Measurements from ENCODE around the gene MRPL58.
"Not testable (repeated sequence)": the region's sequence is repeated elsewhere in the genome, so short reads cannot be mapped to it uniquely, and the experiment has no call there.

The MRPL58 gene

DNA sequence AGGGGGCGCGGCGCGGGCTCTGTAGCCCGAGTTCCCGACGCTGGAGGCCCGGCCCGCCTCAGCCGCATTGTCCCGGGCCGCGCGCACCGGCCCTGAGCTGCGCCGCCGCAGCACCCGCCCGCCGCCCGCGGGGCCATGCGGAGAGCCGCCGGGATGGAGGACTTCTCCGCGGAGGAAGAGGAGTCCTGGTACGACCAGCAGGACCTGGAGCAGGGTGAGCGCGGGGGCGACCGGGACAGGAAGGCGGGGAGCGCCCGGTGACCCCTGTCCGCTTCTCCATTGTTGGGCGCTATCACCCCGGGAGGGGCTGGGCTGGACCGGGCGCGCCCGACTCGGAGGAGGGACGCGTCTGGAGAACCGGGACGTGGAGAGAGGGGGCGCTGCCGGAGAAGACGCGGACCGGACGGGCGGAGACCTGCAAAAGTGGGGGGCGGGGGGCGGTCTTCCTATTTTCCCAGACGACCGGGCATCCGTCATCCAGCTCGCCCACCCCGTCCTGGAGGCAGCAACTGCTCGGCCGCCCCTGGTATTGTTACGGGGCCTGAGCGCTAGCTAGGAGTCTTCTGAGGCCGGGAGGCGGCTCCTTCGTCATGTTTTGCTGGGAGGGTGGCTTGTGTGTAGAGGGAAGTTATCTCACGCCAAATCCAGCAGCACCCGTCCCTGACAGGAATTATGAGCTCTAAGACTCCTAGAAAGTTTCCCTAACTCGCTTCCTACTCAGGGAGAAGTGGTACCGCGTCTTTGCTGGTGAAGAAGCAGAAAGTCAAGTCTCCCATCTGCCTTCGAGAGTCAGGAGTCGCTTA lies 24.4 kb upstream of the MRPL58 start:
- DNase-seq: peak; percentile 44

GRCh38 chr17:74990581-74991105 lies 21.8 kb upstream of the MRPL58 start:
- DNase-seq: no peak

- DNase-seq: no peak
Observed at GRCh38 chr17:74992223-74992622, 20.2 kb upstream of the MRPL58 start.

DNA sequence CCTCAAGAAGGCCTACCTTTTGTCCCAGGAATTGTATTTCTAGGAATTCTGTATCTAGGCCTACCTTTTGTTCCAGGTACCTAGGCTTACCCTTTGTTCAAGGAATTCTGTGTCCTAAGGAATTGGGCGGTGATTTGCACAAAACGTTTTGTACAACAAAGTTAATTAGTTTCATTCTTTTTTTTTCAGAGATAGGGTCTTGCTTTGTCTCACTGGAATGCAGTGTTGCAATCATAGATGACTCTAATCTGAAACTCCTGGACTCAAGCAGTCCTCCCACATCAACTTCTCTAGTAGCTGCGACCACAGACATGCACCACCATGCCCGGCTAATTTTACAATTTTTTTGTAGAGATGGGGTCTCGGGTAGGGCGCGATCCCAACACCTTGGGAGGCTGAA lies 18.0 kb upstream of the MRPL58 start:
- DNase-seq: no peak

DNA sequence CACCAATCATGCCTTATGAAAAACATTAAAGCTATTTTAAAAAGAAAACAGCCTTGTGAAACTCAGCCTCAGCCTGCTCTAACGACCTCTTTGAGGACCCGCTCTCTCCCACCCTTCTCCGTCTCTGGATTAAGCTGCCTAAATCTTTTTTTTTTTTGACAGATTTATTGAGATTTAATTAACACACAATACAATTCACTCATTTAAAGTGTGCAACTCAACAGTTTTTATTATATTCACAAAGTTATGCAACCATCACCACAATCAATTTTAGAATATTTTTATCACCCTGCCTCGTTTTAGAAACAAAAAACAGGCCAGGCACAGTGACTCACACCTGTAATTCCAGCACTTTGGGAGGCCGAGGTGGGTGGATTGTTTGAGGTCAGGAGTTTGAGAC lies 16.6 kb upstream of the MRPL58 start:
- DNase-seq: no peak

DNA sequence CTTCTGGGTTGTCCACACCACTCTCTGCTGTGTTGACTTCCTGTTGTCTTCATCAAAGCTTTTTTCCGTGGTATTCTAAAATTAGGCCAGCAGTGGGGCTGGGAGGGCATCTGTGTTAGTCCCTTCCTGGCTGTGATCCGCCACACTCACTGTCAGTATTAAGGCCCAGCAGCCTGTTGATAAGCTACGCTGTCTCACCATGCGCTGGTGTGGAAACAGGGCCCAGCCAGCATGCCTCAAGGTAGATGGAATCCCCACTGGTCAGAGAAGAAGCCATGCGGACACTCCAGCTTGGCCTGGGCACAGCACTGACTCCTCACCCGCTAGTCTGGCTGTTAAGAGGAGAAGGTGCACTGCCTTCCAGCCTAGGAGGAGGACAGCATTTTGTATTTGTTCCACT lies 13.7 kb upstream of the MRPL58 start:
- no peak for DNase-seq

- DNase-seq: no peak
Observed at GRCh38 chr17:74999523-74999922, 12.9 kb upstream of the MRPL58 start.

DNA sequence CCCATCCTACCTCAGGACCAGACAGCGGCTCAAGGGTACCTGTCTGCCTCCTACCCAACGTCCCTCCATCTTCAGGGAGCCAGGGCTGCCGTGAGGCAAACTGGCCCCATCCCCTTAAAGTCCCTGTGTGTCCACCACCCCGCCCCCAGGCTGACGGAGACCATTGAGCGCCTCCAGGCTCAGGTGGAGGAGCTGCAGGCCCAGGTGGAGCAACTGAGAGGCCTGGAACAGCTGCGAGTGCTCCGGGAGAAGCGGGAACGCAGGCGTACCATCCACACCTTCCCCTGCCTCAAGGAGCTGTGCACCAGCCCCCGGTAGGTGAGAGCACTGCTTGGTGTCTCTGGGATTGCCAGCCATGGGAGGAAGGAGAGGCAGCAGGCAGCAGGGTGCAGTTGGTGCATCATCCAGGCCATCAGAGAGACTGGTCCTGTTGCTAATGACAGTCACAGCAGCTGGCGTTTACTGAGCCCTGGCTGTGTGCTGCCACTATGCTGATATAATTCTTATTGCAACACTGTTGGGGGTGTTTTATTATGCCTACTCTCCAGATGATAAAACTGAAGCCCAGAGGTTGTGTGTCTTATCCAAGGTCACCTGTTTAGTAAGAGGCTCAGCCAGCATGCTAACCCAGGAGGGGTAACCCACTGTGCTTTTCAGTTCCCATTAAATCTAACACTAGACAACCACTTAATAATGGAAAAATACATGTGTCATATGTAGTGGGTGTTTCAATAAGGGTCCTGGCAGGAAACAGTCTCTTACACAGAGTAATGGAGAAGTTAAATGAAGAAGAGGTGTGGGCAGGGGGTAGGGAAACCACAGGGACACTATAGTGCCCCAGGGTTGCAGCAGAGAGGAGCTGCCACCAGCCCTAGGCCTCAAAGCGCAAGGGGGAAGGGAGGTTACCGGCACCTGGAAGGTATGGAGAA lies 10.3 kb upstream of the MRPL58 start:
- DNase-seq: no peak

GRCh38 chr17:75003070-75003956 lies 9.2 kb upstream of the MRPL58 start:
- DNase-seq: no peak

DNA sequence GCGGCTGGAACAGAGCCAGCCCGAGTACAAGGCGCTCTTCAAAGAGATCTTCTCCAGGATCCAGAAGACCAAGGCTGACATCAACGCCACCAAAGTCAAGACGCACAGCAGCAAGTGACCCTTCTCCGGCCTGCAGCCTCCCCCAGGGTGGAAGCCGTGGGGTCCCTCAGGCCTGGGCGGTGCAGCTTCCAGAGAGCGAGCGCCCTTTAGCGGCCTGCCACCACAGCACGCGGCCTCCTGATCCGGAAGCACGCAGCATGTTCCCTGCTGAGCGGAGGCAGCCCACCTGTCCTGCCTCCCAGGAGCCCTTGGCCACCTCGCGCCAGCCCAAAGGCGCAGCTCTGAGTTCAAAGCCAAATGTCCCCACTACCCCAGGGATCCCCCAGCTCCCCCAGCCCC lies 8.5 kb upstream of the MRPL58 start:
- no peak for DNase-seq

- no peak for DNase-seq
Observed at GRCh38 chr17:75004371-75004770, 8.1 kb upstream of the MRPL58 start.

DNA sequence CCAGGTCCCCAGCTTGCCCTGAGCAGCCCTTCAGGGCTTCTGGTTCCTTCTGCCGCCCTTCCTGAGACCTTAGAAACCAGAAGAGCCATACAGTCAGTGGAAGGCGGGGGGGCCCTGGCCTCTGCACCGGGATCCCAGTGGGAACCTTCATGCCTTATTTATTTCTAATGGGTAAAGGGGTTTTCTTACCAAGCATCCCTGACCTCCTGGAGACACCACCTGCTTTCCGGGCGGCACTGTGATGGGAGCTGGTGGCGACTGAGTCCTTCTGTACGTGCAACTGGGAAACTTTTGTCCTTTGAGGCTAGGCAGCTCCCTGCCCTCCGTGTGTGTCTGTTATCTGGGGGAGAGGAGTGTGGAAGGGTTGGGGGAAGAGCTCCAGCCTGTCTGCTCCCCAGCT lies 7.2 kb upstream of the MRPL58 start:
- no peak for DNase-seq

DNA sequence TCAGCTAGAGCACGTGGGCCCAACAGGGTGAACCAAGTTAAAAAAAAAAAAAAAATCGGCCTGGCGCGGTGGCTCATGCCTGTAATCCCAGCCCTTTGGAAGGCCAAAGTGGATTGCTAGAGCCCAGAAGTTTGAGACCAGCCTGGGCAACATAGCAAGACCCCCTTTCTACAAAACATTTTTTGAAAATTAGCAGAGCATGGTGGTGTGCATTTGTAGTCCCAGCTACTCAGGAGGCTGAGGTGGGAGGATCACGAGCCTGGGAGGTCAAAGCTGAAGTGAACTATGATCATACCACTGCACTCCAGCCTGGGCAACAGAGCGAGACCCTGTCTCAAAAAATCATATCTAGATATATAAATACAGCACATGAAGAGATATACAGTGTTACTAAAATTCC lies 6.4 kb upstream of the MRPL58 start:
- not testable (repeated sequence) for DNase-seq

GRCh38 chr17:75006653-75007052 lies 5.8 kb upstream of the MRPL58 start:
- no peak for DNase-seq

DNA sequence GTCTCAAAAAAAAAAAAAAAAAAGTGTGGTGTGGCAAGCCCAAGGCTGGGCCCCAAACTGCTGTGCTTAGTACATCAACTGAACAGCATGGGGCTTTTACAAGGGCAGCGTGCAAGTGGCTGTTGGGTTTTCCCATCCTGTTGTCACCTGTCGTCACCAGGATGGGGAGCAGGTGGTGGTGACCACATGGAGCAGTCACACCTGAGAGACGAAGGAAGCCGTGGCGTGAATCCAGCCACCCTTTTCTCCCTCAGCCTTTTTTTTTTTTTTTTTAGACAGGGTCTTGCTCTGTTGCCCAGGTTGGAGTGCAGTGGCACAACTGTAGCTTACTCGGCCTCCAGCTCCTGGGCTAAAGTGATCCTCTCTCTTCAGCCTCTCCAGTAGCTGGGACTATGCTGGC lies 4.1 kb upstream of the MRPL58 start:
- no peak for DNase-seq

- no peak for DNase-seq
Observed at GRCh38 chr17:75009139-75009724, 3.2 kb upstream of the MRPL58 start.

DNA sequence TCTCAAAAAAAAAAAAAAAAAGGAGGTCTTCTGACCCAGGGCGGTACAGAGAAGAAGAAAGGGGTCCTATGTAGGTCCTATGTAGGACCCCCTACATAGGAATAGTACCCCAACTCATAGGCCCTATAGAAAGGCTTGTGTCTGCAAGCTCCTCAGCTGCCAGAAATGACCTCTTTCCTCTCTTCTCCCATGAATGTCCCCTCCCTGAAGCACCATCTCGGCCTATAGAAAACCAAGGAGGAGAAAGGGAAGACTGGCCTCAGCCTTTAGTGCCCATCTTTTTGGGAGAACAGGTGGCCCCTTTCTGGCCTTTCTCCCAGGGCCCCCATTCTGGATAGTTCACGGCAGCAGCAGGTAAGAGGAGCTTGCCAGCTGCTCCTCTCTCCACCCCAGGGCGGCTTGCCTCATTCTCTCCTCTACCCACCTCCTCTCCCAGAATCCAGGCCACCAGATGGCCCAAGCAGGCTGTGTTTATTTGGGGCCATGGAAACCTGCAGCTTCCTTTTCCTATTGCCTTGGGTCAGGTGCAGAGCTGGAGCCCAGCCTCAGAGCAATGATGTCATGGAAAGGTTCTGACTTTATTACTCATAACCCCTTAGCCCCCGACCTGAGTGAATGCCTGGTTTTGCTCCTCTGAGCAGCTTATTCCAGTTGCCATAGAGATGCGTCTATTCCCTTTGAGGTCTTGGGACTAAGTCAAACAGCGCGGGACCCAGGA lies 1.6 kb upstream of the MRPL58 start:
- peak; percentile 22 for DNase-seq

DNA sequence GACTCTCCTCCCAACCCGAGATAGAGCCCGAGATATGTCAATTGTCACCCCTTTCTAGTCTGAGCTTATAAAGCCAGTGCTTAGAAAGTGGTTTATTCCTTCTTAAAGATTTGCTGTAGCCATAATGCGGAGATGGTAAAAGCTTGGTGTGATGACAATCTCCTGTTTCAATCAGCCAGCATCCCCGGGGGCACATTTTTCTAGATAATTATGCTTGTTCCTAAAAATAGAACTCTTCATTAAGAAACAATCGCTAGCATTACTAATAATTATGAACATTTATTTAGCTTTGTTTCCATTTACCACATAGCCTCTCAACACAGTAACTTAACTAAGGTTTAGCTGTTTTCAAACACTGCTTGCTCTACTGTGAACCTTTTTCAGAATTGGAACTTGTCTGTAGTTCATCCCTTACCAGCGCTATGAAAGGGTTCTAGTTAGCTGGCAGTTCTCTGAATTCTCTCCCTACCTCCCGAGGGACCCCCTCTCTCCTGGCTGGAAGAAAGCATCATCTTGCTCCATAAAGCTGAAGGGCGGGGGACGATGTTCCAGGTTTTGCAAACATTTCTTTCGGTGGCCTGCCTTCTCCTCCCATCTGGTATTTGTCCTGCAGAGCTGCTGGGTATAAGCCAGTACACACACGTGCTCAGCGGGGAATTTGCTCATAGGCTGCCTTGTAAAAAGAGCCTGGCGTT lies 922 bp upstream of the MRPL58 start:
- no peak for DNase-seq

GRCh38 chr17:75012096-75012345 lies 449 bp upstream of the MRPL58 start:
- DNase-seq: no peak

- no peak for DNase-seq
Observed at GRCh38 chr17:75013092-75013559, 656 bp downstream of the MRPL58 start.

DNA sequence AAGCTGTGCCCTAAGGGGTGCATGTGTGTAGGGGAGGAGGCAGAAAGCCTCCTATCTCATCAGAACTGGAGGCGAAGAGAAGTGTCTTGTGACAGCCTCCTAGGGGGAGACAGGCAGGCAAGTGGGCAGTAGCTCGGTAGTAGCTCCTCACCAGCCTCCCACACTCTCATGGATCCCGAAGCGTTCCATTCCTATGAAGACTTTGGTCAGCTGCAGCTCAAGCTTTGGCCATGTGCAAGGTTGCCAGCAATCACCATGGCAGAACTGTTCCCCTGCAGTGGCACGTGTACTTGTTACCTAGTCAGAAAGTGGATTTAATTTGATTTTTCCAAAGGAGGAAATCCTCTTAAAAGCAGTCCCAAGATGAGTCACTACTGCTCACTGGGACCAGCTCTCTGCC lies 6.7 kb downstream of the MRPL58 start:
- DNase-seq: no peak

All from stimulated activated CD4-positive, alpha-beta T cell treated with anti-CD3 and anti-CD28 coated beads, Interleukin-15, amount 100 ng/mL, for 24 hours (primary cell).